CMK (cell line): ENCODE measurements around the gene LEKR1.
"Not testable (repeated sequence)": the region's sequence is repeated elsewhere in the genome, so short reads cannot be mapped to it uniquely, and the experiment has no call there.

Experiments
- DNase-seq: peaks from one replicate; pipeline ENCODE4 v3.0.0-alpha.2; 2010; ENCODE audit warnings: low read depth

Gene LEKR1

GRCh38 chr3:156826144-156826895 lies at the start of gene LEKR1:
Gene LEKR1, plus strand, starts transcription at chr3:156826353. Its CDS starts 2,977 bp downstream, at chr3:156829330.
- peak; percentile 63 for DNase-seq

GRCh38 chr3:156776871-156777270 lies 49.3 kb upstream of the LEKR1 start:
- no peak for DNase-seq

- no peak for DNase-seq
Measured at GRCh38 chr3:156781310-156782230, 44.6 kb upstream of the LEKR1 start.

GRCh38 chr3:156782319-156782718 lies 43.8 kb upstream of the LEKR1 start:
- no peak for DNase-seq

GRCh38 chr3:156782921-156783320 lies 43.2 kb upstream of the LEKR1 start:
- no peak for DNase-seq

GRCh38 chr3:156787001-156787400 lies 39.2 kb upstream of the LEKR1 start:
- no peak for DNase-seq

- DNase-seq = no peak
Measured at GRCh38 chr3:156787926-156788663, 38.1 kb upstream of the LEKR1 start.

GRCh38 chr3:156788846-156789245 lies 37.3 kb upstream of the LEKR1 start:
- no peak for DNase-seq

- no peak for DNase-seq
Measured at GRCh38 chr3:156790156-156790555, 36.0 kb upstream of the LEKR1 start.

GRCh38 chr3:156792114-156792513 lies 34.0 kb upstream of the LEKR1 start:
- DNase-seq = no peak

GRCh38 chr3:156792536-156792935 lies 33.6 kb upstream of the LEKR1 start:
- DNase-seq = no peak

GRCh38 chr3:156792945-156793344 lies 33.2 kb upstream of the LEKR1 start:
- no peak for DNase-seq

- DNase-seq = no peak
Measured at GRCh38 chr3:156793400-156793799, 32.8 kb upstream of the LEKR1 start.

- no peak for DNase-seq
Measured at GRCh38 chr3:156793851-156794250, 32.3 kb upstream of the LEKR1 start.

- no peak for DNase-seq
Measured at GRCh38 chr3:156795890-156796481, 30.2 kb upstream of the LEKR1 start.

- DNase-seq = no peak
Measured at GRCh38 chr3:156797368-156797767, 28.8 kb upstream of the LEKR1 start.

GRCh38 chr3:156800287-156800686 lies 25.9 kb upstream of the LEKR1 start:
- not testable (repeated sequence) for DNase-seq

GRCh38 chr3:156801746-156802145 lies 24.4 kb upstream of the LEKR1 start:
- DNase-seq = no peak

GRCh38 chr3:156802821-156803606 lies 23.1 kb upstream of the LEKR1 start:
- no peak for DNase-seq

- DNase-seq = peak; percentile 43
Measured at GRCh38 chr3:156803952-156804741, 22.0 kb upstream of the LEKR1 start.
